OCI-LY1 (cell line): ENCODE data around the gene RPRD2.

Source experiments
- CTCF ChIP-seq: fragments of 200-600 bp; sonication (generic), shearing (Covaris generic); IDR thresholded peaks from 2 replicates; pipeline ENCODE4 v1.5.1; 2017; ENCODE audit warnings: mild to moderate bottlenecking, antibody characterized with exemption, low read length, moderate library complexity, mixed read lengths
- EZH2 ChIP-seq: fragments of 200-600 bp; sonication (generic), shearing (Covaris generic); IDR thresholded peaks from 2 replicates; pipeline ENCODE4 v1.8.0; 2017; ENCODE audit warnings: borderline replicate concordance, mixed run types, mild to moderate bottlenecking, antibody characterized with exemption, low read length, moderate library complexity, mixed read lengths

GRCh38 chr1:150346316-150346715 lies 17.6 kb upstream of the RPRD2 start:
- TF ChIP-seq CTCF = no peak
- no peak for TF ChIP-seq EZH2
